ENCODE results near the gene APBB1IP. TPM values are rescaled to one million over a fixed set of nuclear protein-coding genes. Genes with fewer than 3 reads are reported as not detected.
"Not testable (repeated sequence)": the region's sequence is repeated elsewhere in the genome, so short reads cannot be mapped to it uniquely, and the experiment has no call there.

Gene APBB1IP, protein sequence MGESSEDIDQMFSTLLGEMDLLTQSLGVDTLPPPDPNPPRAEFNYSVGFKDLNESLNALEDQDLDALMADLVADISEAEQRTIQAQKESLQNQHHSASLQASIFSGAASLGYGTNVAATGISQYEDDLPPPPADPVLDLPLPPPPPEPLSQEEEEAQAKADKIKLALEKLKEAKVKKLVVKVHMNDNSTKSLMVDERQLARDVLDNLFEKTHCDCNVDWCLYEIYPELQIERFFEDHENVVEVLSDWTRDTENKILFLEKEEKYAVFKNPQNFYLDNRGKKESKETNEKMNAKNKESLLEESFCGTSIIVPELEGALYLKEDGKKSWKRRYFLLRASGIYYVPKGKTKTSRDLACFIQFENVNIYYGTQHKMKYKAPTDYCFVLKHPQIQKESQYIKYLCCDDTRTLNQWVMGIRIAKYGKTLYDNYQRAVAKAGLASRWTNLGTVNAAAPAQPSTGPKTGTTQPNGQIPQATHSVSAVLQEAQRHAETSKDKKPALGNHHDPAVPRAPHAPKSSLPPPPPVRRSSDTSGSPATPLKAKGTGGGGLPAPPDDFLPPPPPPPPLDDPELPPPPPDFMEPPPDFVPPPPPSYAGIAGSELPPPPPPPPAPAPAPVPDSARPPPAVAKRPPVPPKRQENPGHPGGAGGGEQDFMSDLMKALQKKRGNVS
- total RNA-seq: not detected in 3 replicates
- long read RNA-seq: 0 reads

DNA sequence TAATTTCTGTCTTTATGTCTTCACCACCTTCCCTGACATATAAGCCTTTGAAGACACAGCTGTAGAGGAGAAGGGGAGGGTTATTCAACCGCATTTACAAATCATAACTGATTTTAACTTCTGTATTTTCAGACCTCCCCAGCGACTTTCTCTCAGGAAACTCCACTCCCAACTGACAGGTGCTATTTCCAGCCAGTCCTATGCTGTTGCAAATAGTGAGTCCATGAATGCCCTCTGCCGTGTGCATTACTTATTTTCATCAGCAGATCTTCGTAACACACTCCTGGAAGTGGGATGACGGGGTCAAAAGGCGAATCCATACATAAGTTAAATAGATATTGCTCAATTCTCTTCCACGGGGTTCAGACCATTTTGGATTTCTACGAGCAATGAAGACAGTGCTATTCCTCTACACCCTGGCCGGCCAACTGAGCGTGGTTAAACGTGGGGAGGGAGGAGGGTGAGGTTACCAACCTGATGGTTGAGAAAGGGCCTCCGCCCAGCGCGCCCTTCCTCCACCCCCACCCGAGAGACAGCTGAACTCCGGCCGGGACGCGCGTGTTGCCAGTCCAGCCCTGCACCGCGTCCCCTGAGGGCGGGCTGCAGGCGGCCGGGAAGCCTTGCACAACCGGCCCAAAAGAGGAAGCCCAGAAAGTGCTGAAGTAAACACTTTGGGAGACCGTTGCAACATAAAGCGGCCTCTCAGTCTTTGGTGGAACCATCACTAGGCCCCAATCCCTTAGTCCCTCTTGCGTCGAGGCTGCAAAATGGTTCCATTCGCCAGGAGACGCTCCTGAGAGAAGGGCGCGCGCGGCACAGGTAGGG is at the start of gene APBB1IP:
APBB1IP (plus strand) TSS at position 705 of the 825 bp plus-strand sequence. CDS start 53,986 bp downstream, outside the sequence.
- H3K9me3 Mint-ChIP-seq (ENCODE audit: low read depth): no peaks in the 10 kb centered on the region
- DNase-seq (ENCODE audit: low spot score): no peak
- H3K27ac Mint-ChIP-seq (ENCODE audit: unreplicated experiment): no peak within 1 kb of the TSS
- no peaks in the 10 kb centered on the region for H3K4me1 Mint-ChIP-seq (ENCODE audit: low read depth)
- peaks cover 34% of the 10 kb centered on the region for H3K27me3 Mint-ChIP-seq (ENCODE audit: low read depth)
- TF ChIP-seq, protein P1, sequence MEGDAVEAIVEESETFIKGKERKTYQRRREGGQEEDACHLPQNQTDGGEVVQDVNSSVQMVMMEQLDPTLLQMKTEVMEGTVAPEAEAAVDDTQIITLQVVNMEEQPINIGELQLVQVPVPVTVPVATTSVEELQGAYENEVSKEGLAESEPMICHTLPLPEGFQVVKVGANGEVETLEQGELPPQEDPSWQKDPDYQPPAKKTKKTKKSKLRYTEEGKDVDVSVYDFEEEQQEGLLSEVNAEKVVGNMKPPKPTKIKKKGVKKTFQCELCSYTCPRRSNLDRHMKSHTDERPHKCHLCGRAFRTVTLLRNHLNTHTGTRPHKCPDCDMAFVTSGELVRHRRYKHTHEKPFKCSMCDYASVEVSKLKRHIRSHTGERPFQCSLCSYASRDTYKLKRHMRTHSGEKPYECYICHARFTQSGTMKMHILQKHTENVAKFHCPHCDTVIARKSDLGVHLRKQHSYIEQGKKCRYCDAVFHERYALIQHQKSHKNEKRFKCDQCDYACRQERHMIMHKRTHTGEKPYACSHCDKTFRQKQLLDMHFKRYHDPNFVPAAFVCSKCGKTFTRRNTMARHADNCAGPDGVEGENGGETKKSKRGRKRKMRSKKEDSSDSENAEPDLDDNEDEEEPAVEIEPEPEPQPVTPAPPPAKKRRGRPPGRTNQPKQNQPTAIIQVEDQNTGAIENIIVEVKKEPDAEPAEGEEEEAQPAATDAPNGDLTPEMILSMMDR (IDR thresholded peaks at IDR 0.05): no peak
- no peak within 1 kb of the TSS for H3K4me3 Mint-ChIP-seq (ENCODE audit: unreplicated experiment)
- H3K36me3 Mint-ChIP-seq (ENCODE audit: low read depth): no peaks in the 10 kb centered on the region

DNA sequence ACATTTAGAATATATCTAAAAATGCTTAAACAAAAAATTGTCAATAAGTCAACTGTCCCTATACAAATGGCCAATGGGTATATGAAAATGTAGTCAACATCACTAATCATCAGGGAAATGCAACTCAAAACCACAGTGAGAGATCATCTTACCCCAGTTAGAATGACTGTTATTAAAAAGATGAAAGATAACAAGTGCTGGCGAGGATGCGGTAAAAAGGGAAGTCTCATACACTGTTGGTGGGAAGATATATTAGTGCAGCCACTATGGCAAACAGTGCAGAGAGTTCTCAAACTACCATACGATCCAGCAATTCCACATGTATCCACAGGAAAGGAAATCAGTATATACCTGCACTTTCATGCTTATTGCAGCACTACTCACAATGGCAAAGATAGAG is 48.6 kb upstream of the APBB1IP start:
- Mint-ChIP-seq H3K9me3 (ENCODE audit: low read depth) (peaks cover 7% of the 10 kb centered on the region), H3K27me3 (ENCODE audit: low read depth) (peaks cover 2% of the 10 kb centered on the region), H3K27ac (ENCODE audit: unreplicated experiment) (no peak overlapping the region), H3K36me3 (ENCODE audit: low read depth) (no peaks in the 10 kb centered on the region), H3K4me3 (ENCODE audit: unreplicated experiment) (no peak overlapping the region), H3K4me1 (ENCODE audit: low read depth) (no peaks in the 10 kb centered on the region)
- no peak for DNase-seq (ENCODE audit: low spot score)
- TF ChIP-seq, protein P1 (IDR thresholded peaks at IDR 0.05): no peak

DNA sequence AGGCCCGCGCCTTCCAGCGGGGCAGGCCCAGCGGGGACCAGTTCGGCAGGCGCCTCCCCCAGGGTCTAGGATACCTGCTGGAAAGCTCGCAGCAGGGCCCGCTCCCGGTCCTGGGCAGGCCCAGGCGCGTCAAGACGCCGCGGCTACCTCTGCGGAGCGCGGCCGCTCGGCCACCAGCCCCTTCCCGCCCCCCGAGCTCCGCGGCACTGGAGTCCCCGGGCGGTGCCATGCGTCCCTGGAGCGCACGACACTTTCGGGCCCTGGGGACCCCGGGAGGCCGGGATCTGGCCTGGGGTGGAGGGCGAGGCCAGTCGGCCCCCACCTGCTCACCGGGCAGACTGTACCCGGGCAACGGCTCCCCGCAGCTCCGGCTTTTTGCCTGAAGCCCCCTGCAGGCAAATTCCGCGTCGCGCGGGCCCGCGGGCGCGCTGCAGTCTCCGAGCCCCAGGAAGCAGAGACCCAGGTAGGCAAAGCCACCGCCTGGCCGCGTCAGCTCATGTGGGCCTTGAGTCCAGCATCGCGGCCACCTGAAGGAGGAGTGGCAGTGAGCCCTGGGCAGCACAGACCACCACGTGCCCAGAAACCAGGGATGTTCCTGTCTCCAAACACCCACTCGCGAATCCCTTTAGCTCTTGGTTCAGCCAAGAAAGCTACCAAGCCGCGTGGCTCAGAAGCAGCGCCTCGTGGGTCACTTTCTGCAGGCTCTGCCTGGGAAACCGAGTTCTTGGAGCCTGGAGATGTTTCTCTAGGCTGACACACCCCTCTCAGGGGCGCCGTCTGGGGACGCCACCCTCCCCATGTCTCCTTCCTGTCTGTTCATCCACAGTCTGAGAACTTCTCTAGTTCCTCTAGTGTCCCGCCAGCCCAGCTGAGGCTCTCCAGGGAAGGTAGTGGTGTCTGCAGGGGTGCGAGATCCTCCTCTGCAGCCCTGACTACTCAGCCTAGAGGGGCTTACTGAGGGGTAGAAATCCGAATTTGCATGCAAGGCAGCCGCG is 46.1 kb upstream of the APBB1IP start:
- no peak overlapping the region for H3K4me3 Mint-ChIP-seq (ENCODE audit: unreplicated experiment)
- no peaks in the 10 kb centered on the region for H3K4me1 Mint-ChIP-seq (ENCODE audit: low read depth)
- H3K36me3 Mint-ChIP-seq (ENCODE audit: low read depth): no peaks in the 10 kb centered on the region
- peaks cover 2% of the 10 kb centered on the region for H3K27me3 Mint-ChIP-seq (ENCODE audit: low read depth)
- no peak overlapping the region for H3K27ac Mint-ChIP-seq (ENCODE audit: unreplicated experiment)
- TF ChIP-seq, protein P1 (IDR thresholded peaks at IDR 0.05): no peak
- H3K9me3 Mint-ChIP-seq (ENCODE audit: low read depth): peaks cover 7% of the 10 kb centered on the region
- peak; percentile 86 for DNase-seq (ENCODE audit: low spot score)

DNA sequence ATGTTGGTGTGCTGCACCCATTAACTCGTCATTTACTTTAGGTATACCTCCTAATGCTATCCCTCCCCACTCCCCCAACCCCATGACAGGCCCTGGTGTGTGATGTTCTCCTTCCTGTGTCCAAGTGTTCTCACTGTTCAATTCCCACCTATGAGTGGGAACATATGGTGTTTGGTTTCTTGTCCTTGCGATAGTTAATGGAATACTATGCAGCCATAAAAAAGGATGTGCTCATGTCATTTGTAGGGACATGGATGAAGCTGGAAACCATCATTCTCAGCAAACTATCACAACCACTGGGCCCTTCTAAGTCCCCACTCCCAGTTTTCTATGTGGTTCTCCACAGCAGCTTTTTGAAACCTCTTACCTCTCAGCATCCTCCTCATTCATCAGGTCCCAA is 39.8 kb upstream of the APBB1IP start:
- not testable (repeated sequence) for H3K27me3 Mint-ChIP-seq (ENCODE audit: low read depth); H3K27ac Mint-ChIP-seq (ENCODE audit: unreplicated experiment); H3K4me3 Mint-ChIP-seq (ENCODE audit: unreplicated experiment); H3K4me1 Mint-ChIP-seq (ENCODE audit: low read depth); H3K36me3 Mint-ChIP-seq (ENCODE audit: low read depth); DNase-seq (ENCODE audit: low spot score)
- H3K9me3 Mint-ChIP-seq (ENCODE audit: low read depth): peaks cover 14% of the 10 kb centered on the region

DNA sequence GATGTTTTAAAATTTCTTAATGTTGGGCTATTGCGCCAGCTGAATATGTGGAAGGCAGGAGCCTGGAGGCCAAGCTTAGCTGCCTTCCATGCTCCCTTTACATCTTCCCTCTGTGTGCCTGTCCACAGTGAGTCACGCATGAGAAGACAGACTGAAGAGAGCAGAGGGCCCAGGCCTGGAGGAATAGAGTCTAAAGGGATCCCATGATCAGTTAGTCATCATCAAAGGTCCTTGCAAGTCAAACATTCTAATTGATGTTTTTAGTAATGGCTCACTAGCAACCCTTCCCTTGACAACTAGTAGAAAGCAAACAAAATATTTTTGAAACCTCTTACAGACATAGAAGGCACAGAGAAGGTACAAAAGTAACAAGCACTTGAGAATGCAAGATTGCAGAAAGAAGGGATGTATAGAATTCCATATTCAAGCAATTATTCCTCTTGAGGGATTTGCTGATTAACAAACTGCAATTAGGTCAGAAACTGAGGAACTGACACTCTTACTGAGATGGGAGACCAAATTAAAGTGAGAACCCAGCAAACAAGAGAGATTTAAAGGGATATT is 30.7 kb upstream of the APBB1IP start:
- DNase-seq (ENCODE audit: low spot score): no peak

More for the DNA sequence above, 30.7 kb upstream of the APBB1IP start:
- Mint-ChIP-seq H3K4me3 (ENCODE audit: unreplicated experiment) (no peak overlapping the region), H3K27me3 (ENCODE audit: low read depth) (peaks cover 5% of the 10 kb centered on the region), H3K4me1 (ENCODE audit: low read depth) (no peaks in the 10 kb centered on the region), H3K9me3 (ENCODE audit: low read depth) (peaks cover 3% of the 10 kb centered on the region), H3K27ac (ENCODE audit: unreplicated experiment) (no peak overlapping the region), H3K36me3 (ENCODE audit: low read depth) (no peaks in the 10 kb centered on the region)
- TF ChIP-seq, protein P1 (IDR thresholded peaks at IDR 0.05): no peak

Data from chondrocyte (in vitro differentiated cells).